ENCODE measurements around the gene XYLT1. TPM values are rescaled to one million over a fixed set of nuclear protein-coding genes. Genes with fewer than 3 reads are reported as not detected.
A peak's percentile ranks its signal among the peaks of the same experiment; 100 is the strongest.

XYLT1 gene
- polyA plus RNA-seq, 2 donors: 3.0 TPM

- Histone ChIP-seq H3K4me1 (ENCODE audit: control insufficient read depth in 2 of 2, insufficient read depth in 2 of 2, low read length in 1 of 2) (peaks cover 5 to 11% of the 10 kb centered on the region in 2 donors), H3K4me3 (ENCODE audit: low read depth in 1 of 2, low read length in 2 of 2) (no peak overlapping the region)
- WGBS, 2 donors: 84 to 90% methylated on average over 4 of the region's 4 CpGs
Measured at GRCh38 chr16:17316005-17316404, 154.8 kb downstream of the XYLT1 start.

GRCh38 chr16:17313793-17314547 lies 156.8 kb downstream of the XYLT1 start:
- Histone ChIP-seq H3K27me3 (ENCODE audit: control insufficient read depth in 1 of 2, insufficient read depth in 2 of 2, low read length in 2 of 2) (no peaks in the 10 kb centered on the region), H3K27ac (ENCODE audit: low read depth in 2 of 2, low read length in 1 of 2) (peak overlapping the region; percentile 36 to 72), H3K36me3 (ENCODE audit: control insufficient read depth in 2 of 2, insufficient read depth in 2 of 2, low read length in 1 of 2) (no peaks in the 10 kb centered on the region), H3K4me1 (ENCODE audit: control insufficient read depth in 2 of 2, insufficient read depth in 2 of 2, low read length in 1 of 2) (peaks cover 7 to 8% of the 10 kb centered on the region in 2 donors), H3K4me3 (ENCODE audit: low read depth in 1 of 2, low read length in 2 of 2) (no peak overlapping the region), H3K9me3 (ENCODE audit: control insufficient read depth in 2 of 2, insufficient read depth in 1 of 2, low read depth in 1 of 2, low read length in 1 of 2) (no peaks in the 10 kb centered on the region)
- WGBS, 2 donors: 81 to 82% methylated on average over 7 of the region's 7 CpGs

More at GRCh38 chr16:17316005-17316404, 154.8 kb downstream of the XYLT1 start:
- Histone ChIP-seq H3K27me3 (ENCODE audit: control insufficient read depth in 1 of 2, insufficient read depth in 2 of 2, low read length in 2 of 2) (no peaks in the 10 kb centered on the region), H3K9me3 (ENCODE audit: control insufficient read depth in 2 of 2, insufficient read depth in 1 of 2, low read depth in 1 of 2, low read length in 1 of 2) (no peaks in the 10 kb centered on the region), H3K27ac (ENCODE audit: low read depth in 2 of 2, low read length in 1 of 2) (no peak overlapping the region), H3K36me3 (ENCODE audit: control insufficient read depth in 2 of 2, insufficient read depth in 2 of 2, low read length in 1 of 2) (no peaks in the 10 kb centered on the region)

GRCh38 chr16:17313085-17313611 lies 157.6 kb downstream of the XYLT1 start:
- 23 to 35% methylated on average over 4 of the region's 4 CpGs for WGBS, 2 donors
- no peak overlapping the region for H3K4me3 ChIP-seq (ENCODE audit: low read depth in 1 of 2, low read length in 2 of 2)
- no peaks in the 10 kb centered on the region for H3K9me3 ChIP-seq (ENCODE audit: control insufficient read depth in 2 of 2, insufficient read depth in 1 of 2, low read depth in 1 of 2, low read length in 1 of 2)
- H3K27me3 ChIP-seq (ENCODE audit: control insufficient read depth in 1 of 2, insufficient read depth in 2 of 2, low read length in 2 of 2): no peaks in the 10 kb centered on the region
- H3K36me3 ChIP-seq (ENCODE audit: control insufficient read depth in 2 of 2, insufficient read depth in 2 of 2, low read length in 1 of 2): no peaks in the 10 kb centered on the region
- H3K4me1 ChIP-seq (ENCODE audit: control insufficient read depth in 2 of 2, insufficient read depth in 2 of 2, low read length in 1 of 2): peaks cover 5 to 8% of the 10 kb centered on the region in 2 donors
- H3K27ac ChIP-seq (ENCODE audit: low read depth in 2 of 2, low read length in 1 of 2): peak overlapping the region; percentile 72 to 95

- H3K4me1 ChIP-seq (ENCODE audit: control insufficient read depth in 2 of 2, insufficient read depth in 2 of 2, low read length in 1 of 2): peaks cover 5 to 8% of the 10 kb centered on the region in 2 donors
- H3K27me3 ChIP-seq (ENCODE audit: control insufficient read depth in 1 of 2, insufficient read depth in 2 of 2, low read length in 2 of 2): no peaks in the 10 kb centered on the region
- WGBS, 2 donors: 49 to 53% methylated on average over 8 of the region's 8 CpGs
- H3K9me3 ChIP-seq (ENCODE audit: control insufficient read depth in 2 of 2, insufficient read depth in 1 of 2, low read depth in 1 of 2, low read length in 1 of 2): no peaks in the 10 kb centered on the region
- no peaks in the 10 kb centered on the region for H3K36me3 ChIP-seq (ENCODE audit: control insufficient read depth in 2 of 2, insufficient read depth in 2 of 2, low read length in 1 of 2)
- no peak overlapping the region for H3K4me3 ChIP-seq (ENCODE audit: low read depth in 1 of 2, low read length in 2 of 2)
- peak overlapping the region; percentile 72 to 95 for H3K27ac ChIP-seq (ENCODE audit: low read depth in 2 of 2, low read length in 1 of 2)
Measured at GRCh38 chr16:17312094-17312710, 158.6 kb downstream of the XYLT1 start.

- no peaks in the 10 kb centered on the region for H3K9me3 ChIP-seq (ENCODE audit: control insufficient read depth in 2 of 2, insufficient read depth in 1 of 2, low read depth in 1 of 2, low read length in 1 of 2)
- peak overlapping the region; percentile 72 to 95 for H3K27ac ChIP-seq (ENCODE audit: low read depth in 2 of 2, low read length in 1 of 2)
- no peaks in the 10 kb centered on the region for H3K27me3 ChIP-seq (ENCODE audit: control insufficient read depth in 1 of 2, insufficient read depth in 2 of 2, low read length in 2 of 2)
- H3K36me3 ChIP-seq (ENCODE audit: control insufficient read depth in 2 of 2, insufficient read depth in 2 of 2, low read length in 1 of 2): no peaks in the 10 kb centered on the region
- H3K4me3 ChIP-seq (ENCODE audit: low read depth in 1 of 2, low read length in 2 of 2): no peak overlapping the region
- WGBS, 2 donors: 65 to 80% methylated on average over 9 of the region's 9 CpGs
- H3K4me1 ChIP-seq (ENCODE audit: control insufficient read depth in 2 of 2, insufficient read depth in 2 of 2, low read length in 1 of 2): peaks cover 5 to 8% of the 10 kb centered on the region in 2 donors
Measured at GRCh38 chr16:17311333-17312093, 159.2 kb downstream of the XYLT1 start.

- WGBS, 2 donors: 86 to 91% methylated on average over 3 of the region's 3 CpGs
- no peak overlapping the region for H3K4me3 ChIP-seq (ENCODE audit: low read depth in 1 of 2, low read length in 2 of 2)
- H3K36me3 ChIP-seq (ENCODE audit: control insufficient read depth in 2 of 2, insufficient read depth in 2 of 2, low read length in 1 of 2): no peaks in the 10 kb centered on the region
- no peaks in the 10 kb centered on the region for H3K9me3 ChIP-seq (ENCODE audit: control insufficient read depth in 2 of 2, insufficient read depth in 1 of 2, low read depth in 1 of 2, low read length in 1 of 2)
- H3K27ac ChIP-seq (ENCODE audit: low read depth in 2 of 2, low read length in 1 of 2): no peak overlapping the region
- no peaks in the 10 kb centered on the region for H3K27me3 ChIP-seq (ENCODE audit: control insufficient read depth in 1 of 2, insufficient read depth in 2 of 2, low read length in 2 of 2)
- H3K4me1 ChIP-seq (ENCODE audit: control insufficient read depth in 2 of 2, insufficient read depth in 2 of 2, low read length in 1 of 2): peaks cover 5 to 12% of the 10 kb centered on the region in 2 donors
Measured at GRCh38 chr16:17309510-17309909, 161.2 kb downstream of the XYLT1 start.

- Histone ChIP-seq H3K27me3 (ENCODE audit: control insufficient read depth in 1 of 2, insufficient read depth in 2 of 2, low read length in 2 of 2) (no peaks in the 10 kb centered on the region), H3K27ac (ENCODE audit: low read depth in 2 of 2, low read length in 1 of 2) (no peak overlapping the region), H3K9me3 (ENCODE audit: control insufficient read depth in 2 of 2, insufficient read depth in 1 of 2, low read depth in 1 of 2, low read length in 1 of 2) (no peaks in the 10 kb centered on the region), H3K4me1 (ENCODE audit: control insufficient read depth in 2 of 2, insufficient read depth in 2 of 2, low read length in 1 of 2) (peaks cover 5 to 10% of the 10 kb centered on the region in 2 donors), H3K4me3 (ENCODE audit: low read depth in 1 of 2, low read length in 2 of 2) (no peak overlapping the region), H3K36me3 (ENCODE audit: control insufficient read depth in 2 of 2, insufficient read depth in 2 of 2, low read length in 1 of 2) (no peaks in the 10 kb centered on the region)
- 89 to 96% methylated on average over 2 of the region's 2 CpGs for WGBS, 2 donors
Measured at GRCh38 chr16:17308186-17308585, 162.6 kb downstream of the XYLT1 start.

- Histone ChIP-seq H3K9me3 (ENCODE audit: control insufficient read depth in 2 of 2, insufficient read depth in 1 of 2, low read depth in 1 of 2, low read length in 1 of 2) (no peaks in the 10 kb centered on the region), H3K36me3 (ENCODE audit: control insufficient read depth in 2 of 2, insufficient read depth in 2 of 2, low read length in 1 of 2) (no peaks in the 10 kb centered on the region), H3K27me3 (ENCODE audit: control insufficient read depth in 1 of 2, insufficient read depth in 2 of 2, low read length in 2 of 2) (no peaks in the 10 kb centered on the region), H3K4me3 (ENCODE audit: low read depth in 1 of 2, low read length in 2 of 2) (no peak overlapping the region), H3K27ac (ENCODE audit: low read depth in 2 of 2, low read length in 1 of 2) (no peak overlapping the region), H3K4me1 (ENCODE audit: control insufficient read depth in 2 of 2, insufficient read depth in 2 of 2, low read length in 1 of 2) (peaks cover 5 to 9% of the 10 kb centered on the region in 2 donors)
- 71 to 88% methylated on average over 1 of the region's 1 CpG for WGBS, 2 donors
Measured at GRCh38 chr16:17307504-17307903, 163.3 kb downstream of the XYLT1 start.

- 80 to 85% methylated on average over 3 of the region's 3 CpGs for WGBS, 2 donors
- H3K4me1 ChIP-seq (ENCODE audit: control insufficient read depth in 2 of 2, insufficient read depth in 2 of 2, low read length in 1 of 2): peaks cover 5 to 9% of the 10 kb centered on the region in 2 donors
Measured at GRCh38 chr16:17306745-17307144, 164.0 kb downstream of the XYLT1 start.

More at GRCh38 chr16:17306745-17307144, 164.0 kb downstream of the XYLT1 start:
- Histone ChIP-seq H3K27me3 (ENCODE audit: control insufficient read depth in 1 of 2, insufficient read depth in 2 of 2, low read length in 2 of 2) (no peaks in the 10 kb centered on the region), H3K9me3 (ENCODE audit: control insufficient read depth in 2 of 2, insufficient read depth in 1 of 2, low read depth in 1 of 2, low read length in 1 of 2) (no peaks in the 10 kb centered on the region), H3K4me3 (ENCODE audit: low read depth in 1 of 2, low read length in 2 of 2) (no peak overlapping the region), H3K27ac (ENCODE audit: low read depth in 2 of 2, low read length in 1 of 2) (no peak overlapping the region), H3K36me3 (ENCODE audit: control insufficient read depth in 2 of 2, insufficient read depth in 2 of 2, low read length in 1 of 2) (no peaks in the 10 kb centered on the region)

Data from esophagus (tissue), 2 donors.